Neural progenitor cell (in vitro differentiated cells): ENCODE data around the gene TMPRSS11B.

ENCODE experiments used
- CTCF ChIP-seq: fragments of 200-600 bp; sonication (generic); IDR thresholded peaks from 2 replicates; pipeline ENCODE4 v1.5.1; 2017; ENCODE audit warnings: antibody characterized with exemption, mild to moderate bottlenecking
- EZH2phosphoT487 ChIP-seq: fragments of 200-600 bp; sonication (generic); IDR thresholded peaks from 2 replicates; pipeline ENCODE4 v1.6.1; 2017; ENCODE audit warnings: antibody characterized with exemption

- TF ChIP-seq CTCF (no peak), EZH2phosphoT487 (no peak)
These were observed 4.8 kb upstream of the TMPRSS11B start for GRCh38 chr4:68250151-68250930.
